Subcutaneous abdominal adipose tissue (tissue), 5 donors: ENCODE measurements around the gene C5orf15.

ENCODE experiments used
- H3K27ac ChIP-seq: one replicate; pipeline ENCODE4 v1.7.0; 2013; ENCODE audit warnings: low read depth, mild to moderate bottlenecking, inconsistent platforms, low read length, moderate library complexity
- H3K27me3 ChIP-seq, 5 donors: one replicate each; pipeline ENCODE4 v1.7.0; 2013; ENCODE audit warnings: low read length in 5 of 5, inconsistent platforms in 1 of 5; ENCODE audit not compliant: control insufficient read depth in 5 of 5, insufficient read depth in 4 of 5
- H3K36me3 ChIP-seq, 5 donors: one replicate each; pipeline ENCODE4 v1.7.0; 2013; ENCODE audit warnings: low read length in 5 of 5; ENCODE audit not compliant: control insufficient read depth in 5 of 5, insufficient read depth in 5 of 5
- H3K4me1 ChIP-seq, 5 donors: one replicate each; pipeline ENCODE4 v1.7.0; 2013; ENCODE audit warnings: low read length in 5 of 5, mild to moderate bottlenecking in 3 of 5, moderate library complexity in 1 of 5; ENCODE audit not compliant: control insufficient read depth in 5 of 5, insufficient read depth in 5 of 5
- H3K4me3 ChIP-seq, 5 donors: one replicate each; pipeline ENCODE4 v1.7.0; 2013; ENCODE audit warnings: low read length in 5 of 5, low read depth in 1 of 5
- H3K9ac ChIP-seq, 5 donors: one replicate each; pipeline ENCODE4 v1.7.0; 2013; ENCODE audit warnings: low read length in 5 of 5, mild to moderate bottlenecking in 4 of 5, moderate library complexity in 3 of 5
- H3K9me3 ChIP-seq, 5 donors: one replicate each; pipeline ENCODE4 v1.7.0; 2013; ENCODE audit warnings: low read length in 5 of 5; ENCODE audit not compliant: control insufficient read depth in 5 of 5
- donor health status: healthy.
- donor health status: healthy.
- donor health status: healthy.
- donor health status: healthy.
- donor health status: healthy.

Gene C5orf15

GRCh38 chr5:133968204-133968980 is at the start of gene C5orf15:
TSS of gene C5orf15 (minus strand) at chr5:133968625. CDS start at chr5:133968584, 41 bp downstream.
- Histone ChIP-seq H3K4me3 (peak within 1 kb of the TSS; percentile 81 to 98 (median 94)), H3K27ac (peak within 1 kb of the TSS; percentile 98), H3K27me3 (no peaks in the 10 kb centered on the region), H3K9me3 (peaks cover 0 to 3% (median 0%) of the 10 kb centered on the region in 5 donors), H3K36me3 (peaks cover 6 to 14% (median 11%) of the 10 kb centered on the region in 5 donors), H3K4me1 (peaks cover 0 to 62% (median 27%) of the 10 kb centered on the region in 5 donors), H3K9ac (peak within 1 kb of the TSS; percentile 85 to 100 (median 98))

DNA sequence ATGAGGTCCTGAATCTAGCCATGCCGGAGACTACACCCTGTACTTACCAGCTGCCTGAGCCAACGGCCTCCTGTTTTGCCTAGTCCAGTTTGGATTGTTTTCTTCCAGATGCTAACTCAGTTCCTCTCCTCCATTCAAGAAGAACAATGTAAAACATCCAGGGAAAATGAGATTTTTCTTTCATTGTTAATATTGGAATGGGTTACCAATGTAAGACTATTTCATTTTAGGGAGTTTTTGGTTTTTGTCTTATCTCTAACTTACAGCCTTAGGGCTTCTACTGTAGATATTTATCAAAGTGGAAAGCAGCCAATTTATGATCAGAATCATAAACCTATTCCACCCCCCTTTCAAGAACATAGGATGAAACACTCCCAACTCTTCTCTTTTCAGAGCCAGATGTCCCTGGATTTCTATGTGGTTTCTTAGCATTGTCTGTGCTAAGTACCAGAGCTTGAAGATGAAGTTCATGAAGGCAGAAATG is 39.9 kb upstream of the C5orf15 start:
- H3K27ac ChIP-seq, result no peak overlapping the region
- H3K9me3 ChIP-seq, result no peaks in the 10 kb centered on the region
- no peaks in the 10 kb centered on the region for H3K36me3 ChIP-seq
- no peak overlapping the region for H3K4me3 ChIP-seq
- peaks cover 5 to 23% (median 15%) of the 10 kb centered on the region in 5 donors for H3K4me1 ChIP-seq
- H3K9ac ChIP-seq, result no peak overlapping the region
- H3K27me3 ChIP-seq, result no peaks in the 10 kb centered on the region

- Histone ChIP-seq H3K27ac (no peak overlapping the region), H3K4me1 (peaks cover 8 to 28% (median 20%) of the 10 kb centered on the region in 5 donors), H3K36me3 (no peaks in the 10 kb centered on the region), H3K4me3 (no peak overlapping the region), H3K9ac (no peak overlapping the region), H3K27me3 (no peaks in the 10 kb centered on the region), H3K9me3 (no peaks in the 10 kb centered on the region)
These were observed 39.3 kb upstream of the C5orf15 start for GRCh38 chr5:134007581-134008265.

DNA sequence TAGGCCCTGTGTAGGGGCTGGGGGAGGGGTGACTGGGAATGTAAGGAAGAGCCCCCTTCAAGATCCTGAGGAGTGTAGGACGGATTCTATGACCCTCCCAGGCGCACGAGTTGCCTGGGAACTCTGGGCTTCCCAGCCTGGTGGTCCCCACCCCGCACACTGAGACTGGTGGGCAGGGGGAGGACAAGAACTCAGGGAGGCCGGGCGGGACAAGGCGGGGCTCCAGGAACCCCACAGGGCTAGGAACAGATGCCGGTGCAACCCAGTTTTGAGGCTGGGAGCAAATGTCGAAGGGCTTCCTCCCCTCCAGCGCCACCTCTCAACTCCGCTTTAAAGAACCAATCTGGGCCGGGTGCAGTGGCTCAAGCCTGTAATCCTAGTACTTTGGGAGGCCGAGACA is 37.7 kb upstream of the C5orf15 start:
- Histone ChIP-seq H3K4me1 (peaks cover 8 to 37% (median 30%) of the 10 kb centered on the region in 5 donors), H3K36me3 (peaks cover 0 to 6% (median 1%) of the 10 kb centered on the region in 5 donors), H3K27me3 (no peaks in the 10 kb centered on the region), H3K4me3 (peak overlapping the region in 4 of 5 donors; percentile 67 to 82 (median 80)), H3K9me3 (no peaks in the 10 kb centered on the region), H3K9ac (peak overlapping the region; percentile 77 to 87 (median 82)), H3K27ac (peak overlapping the region; percentile 98)

DNA sequence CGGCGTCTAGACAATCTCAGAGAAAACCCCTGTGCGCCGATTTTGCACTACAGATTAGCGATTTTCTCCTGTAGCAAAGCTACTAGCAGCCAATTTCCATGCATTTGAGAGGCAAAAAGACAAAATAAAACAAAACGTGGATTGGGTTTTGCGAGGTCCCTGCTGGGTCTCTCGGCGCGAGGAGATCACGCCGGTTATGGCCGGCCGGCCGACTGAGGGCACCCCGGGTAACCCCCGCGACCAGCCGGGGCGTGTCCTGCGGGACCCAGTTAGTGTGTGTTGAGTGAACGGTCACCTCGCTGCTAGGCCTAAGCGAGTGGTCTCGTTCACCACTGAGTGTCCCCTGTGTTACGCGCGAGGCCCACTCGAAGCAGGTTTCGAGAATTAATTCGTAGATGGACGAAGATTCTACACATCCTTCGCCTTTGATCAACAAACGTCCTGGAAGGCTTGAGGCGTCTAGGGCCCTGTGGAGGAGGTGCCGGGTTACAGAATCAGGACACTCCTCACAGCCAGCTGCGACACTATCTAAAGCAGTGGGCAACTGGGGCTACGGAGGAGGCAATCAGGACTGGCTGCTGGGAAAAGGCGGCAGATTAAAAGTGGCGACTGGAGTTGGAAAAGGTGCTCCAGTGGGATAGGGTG is 37.1 kb upstream of the C5orf15 start:
- Histone ChIP-seq H3K4me1 (peaks cover 8 to 42% (median 35%) of the 10 kb centered on the region in 5 donors), H3K4me3 (peak overlapping the region; percentile 67 to 82 (median 80)), H3K9ac (peak overlapping the region; percentile 77 to 87 (median 82)), H3K27ac (peak overlapping the region; percentile 98), H3K27me3 (no peaks in the 10 kb centered on the region), H3K9me3 (no peaks in the 10 kb centered on the region), H3K36me3 (peaks cover 0 to 7% (median 5%) of the 10 kb centered on the region in 5 donors)

- Histone ChIP-seq H3K27ac (peak within 1 kb of the TSS; percentile 98), H3K27me3 (no peaks in the 10 kb centered on the region), H3K4me3 (peak within 1 kb of the TSS; percentile 73 to 82 (median 80)), H3K9ac (peak within 1 kb of the TSS; percentile 90 to 98 (median 92)), H3K9me3 (no peaks in the 10 kb centered on the region), H3K4me1 (peaks cover 12 to 48% (median 42%) of the 10 kb centered on the region in 5 donors), H3K36me3 (peaks cover 0 to 7% (median 5%) of the 10 kb centered on the region in 5 donors)
These were observed 36.4 kb upstream of the C5orf15 start, which contains the start of gene VDAC1 for GRCh38 chr5:134004626-134005416. TSS of gene VDAC1 (minus strand) at chr5:134004975. CDS start at chr5:133993012, 11,963 bp downstream.

DNA sequence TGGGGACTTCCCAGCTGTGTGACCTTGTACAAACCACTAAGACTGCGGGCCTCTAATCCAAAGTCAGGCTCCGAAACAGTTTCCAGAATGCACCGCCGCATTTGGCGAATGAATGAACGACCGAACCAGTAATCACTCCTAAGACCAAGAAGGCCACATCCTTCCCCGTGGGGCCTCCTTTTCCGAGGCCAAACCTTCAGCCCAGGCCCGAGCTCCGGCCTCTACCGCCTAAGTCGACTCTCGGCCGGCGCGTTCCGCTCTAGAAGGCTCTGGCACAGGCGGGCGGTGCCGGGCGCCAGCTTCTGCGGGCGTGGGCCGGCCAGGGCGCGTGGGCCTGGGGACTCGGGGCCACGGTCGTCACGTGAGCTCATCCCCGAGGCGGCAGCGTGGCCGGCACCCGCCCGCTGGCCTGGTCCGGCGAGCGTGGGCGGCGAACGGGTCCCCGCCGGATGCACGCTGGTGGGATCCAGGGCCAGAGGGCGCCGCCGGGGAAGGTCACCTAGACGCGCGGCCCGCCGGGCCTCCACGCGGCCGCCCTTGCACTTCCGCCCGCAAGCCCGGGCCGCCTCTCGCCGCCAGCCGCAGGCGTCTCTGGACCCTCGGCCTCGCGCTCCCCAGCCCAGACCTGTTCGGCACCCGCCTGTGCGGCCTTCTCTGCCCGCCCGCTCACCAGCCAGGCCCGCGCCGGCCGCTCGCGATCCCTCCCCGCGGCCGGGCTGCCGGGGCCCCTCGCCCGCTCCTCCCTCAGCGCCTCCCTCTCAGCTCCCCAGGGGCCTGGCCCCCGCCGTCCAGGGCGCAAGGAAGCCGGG is 35.6 kb upstream of the C5orf15 start:
- Histone ChIP-seq H3K9ac (peak overlapping the region; percentile 90 to 98 (median 92)), H3K36me3 (peaks cover 0 to 7% (median 5%) of the 10 kb centered on the region in 5 donors), H3K9me3 (no peaks in the 10 kb centered on the region), H3K4me3 (peak overlapping the region; percentile 67 to 82 (median 78)), H3K27ac (peak overlapping the region; percentile 98), H3K27me3 (no peaks in the 10 kb centered on the region), H3K4me1 (peaks cover 13 to 55% (median 44%) of the 10 kb centered on the region in 5 donors)

DNA sequence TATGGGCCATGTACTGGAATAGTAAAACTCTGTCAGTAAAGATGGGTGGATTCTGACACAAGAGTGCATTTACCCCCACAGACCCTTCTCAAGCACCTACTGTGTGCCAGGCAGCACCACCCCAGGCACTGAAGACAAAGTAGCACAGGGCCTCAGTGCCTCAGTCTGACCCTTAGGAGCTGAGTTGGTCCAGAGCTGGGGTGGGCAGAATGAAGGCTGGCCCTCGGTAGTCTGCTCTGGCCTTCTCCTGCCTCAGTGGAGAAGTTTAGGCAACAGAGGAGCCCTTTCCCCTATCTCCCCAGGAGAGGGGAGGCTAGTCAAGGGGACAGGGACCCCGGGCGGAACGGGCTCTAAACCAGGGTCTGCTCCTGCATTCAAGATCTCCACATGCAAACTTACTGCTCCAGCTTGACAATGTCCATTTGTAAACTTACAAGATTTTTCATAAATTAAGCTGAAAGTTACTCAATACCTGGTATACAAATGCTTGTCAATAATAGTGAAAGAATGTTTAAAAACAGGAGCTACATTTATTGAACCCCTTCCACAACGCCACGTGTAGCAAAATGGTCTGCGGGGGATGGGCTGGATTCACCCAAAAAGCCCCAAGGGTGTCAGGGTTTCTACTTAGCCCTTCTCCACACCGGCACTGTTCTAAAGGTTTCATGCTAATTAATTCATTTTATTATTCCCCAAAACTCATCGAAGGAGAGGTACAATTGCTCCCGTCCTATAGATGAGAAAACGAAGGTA is 34.8 kb upstream of the C5orf15 start:
- Histone ChIP-seq H3K27ac (peak overlapping the region; percentile 98), H3K36me3 (peaks cover 0 to 7% (median 5%) of the 10 kb centered on the region in 5 donors), H3K4me1 (peaks cover 13 to 60% (median 44%) of the 10 kb centered on the region in 5 donors), H3K9me3 (no peaks in the 10 kb centered on the region), H3K9ac (peak overlapping the region; percentile 90 to 98 (median 92)), H3K4me3 (peak overlapping the region; percentile 67 to 82 (median 78)), H3K27me3 (no peaks in the 10 kb centered on the region)
